Suprapubic skin (tissue), 3 donors: ENCODE results near the gene ZBTB46.

Source experiments
- CTCF ChIP-seq, 2 donors: fragments of 200-600 bp in 1 of 2; fragments of 450-650 bp in 1 of 2; sonication (generic) in 1 of 2; IDR thresholded peaks; one replicate each; pipeline ENCODE4 v1.5.1; 2016 to 2019; ENCODE audit warnings: antibody characterized with exemption in 2 of 2, mild to moderate bottlenecking in 1 of 2, moderate library complexity in 1 of 2
- POLR2AphosphoS5 ChIP-seq, 3 donors: sonication (generic); formaldehyde crosslinking; IDR thresholded peaks; one replicate each; pipeline ENCODE4 v1.6.1; 2017; ENCODE audit warnings: antibody characterized with exemption in 3 of 3

DNA sequence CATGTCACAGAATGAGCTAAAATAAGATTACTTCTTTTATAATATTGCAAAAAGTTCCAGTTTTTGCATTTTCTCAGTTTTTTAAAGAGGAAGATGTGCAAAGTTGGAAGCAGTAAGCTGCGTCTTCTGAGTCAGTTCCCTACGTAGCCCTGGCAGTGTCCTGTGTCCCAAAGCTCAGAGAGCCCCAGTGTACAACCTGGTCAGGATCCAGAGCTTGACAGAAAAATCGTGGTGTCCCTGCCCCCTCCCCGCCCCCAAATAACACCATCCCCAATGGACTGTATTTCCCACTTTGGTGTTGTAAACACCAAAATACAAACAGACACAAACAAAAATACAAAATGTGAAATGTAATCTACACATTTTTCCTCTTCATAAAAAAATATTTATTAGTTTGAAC, 86.9 kb downstream of the ZBTB46 start:
- TF ChIP-seq CTCF (IDR thresholded peaks at IDR 0.05) (no peak), POLR2AphosphoS5 (IDR thresholded peaks at IDR 0.05) (no peak)
